Cardiac muscle cell (in vitro differentiated cells and primary cell): ENCODE results near the gene TMED1. TPM values are rescaled to one million over a fixed set of nuclear protein-coding genes. Genes with fewer than 3 reads are reported as not detected.
"Not testable (repeated sequence)": the region's sequence is repeated elsewhere in the genome, so short reads cannot be mapped to it uniquely, and the experiment has no call there.

ENCODE experiments used
- DNase-seq, 2 donors: peaks; one replicate each; pipeline versions ENCODE4 v3.0.0 to v3.0.0-alpha.2; 2010 to 2017; ENCODE audit warnings: low read depth in 1 of 2, low spot score in 1 of 2
- H3K27ac ChIP-seq: fragments of 200-600 bp; sonication (generic); 2 replicates; pipeline ENCODE4 v1.5.1; 2016
- H3K27me3 ChIP-seq: fragments of 200-600 bp; sonication (generic); 2 replicates; pipeline ENCODE4 v1.6.0; 2016; ENCODE audit warnings: control low read depth
- H3K36me3 ChIP-seq: fragments of 200-600 bp; sonication (generic); 2 replicates; pipeline ENCODE4 v1.5.1; 2016; ENCODE audit warnings: control low read depth
- H3K4me1 ChIP-seq: fragments of 200-600 bp; sonication (generic); 2 replicates; pipeline ENCODE4 v1.8.1; 2017; ENCODE audit warnings: low read depth, mild to moderate bottlenecking, mixed run types
- H3K4me3 ChIP-seq: fragments of 200-600 bp; sonication (generic); 2 replicates; pipeline ENCODE4 v1.5.1; 2016; ENCODE audit warnings: mild to moderate bottlenecking
- H3K9me3 ChIP-seq: fragments of 200-600 bp; sonication (generic); 2 replicates; pipeline ENCODE4 v1.5.1; 2017; ENCODE audit warnings: low read depth, mild to moderate bottlenecking, control low read depth
- CTCF ChIP-seq: IDR thresholded peaks from 2 replicates; pipeline ENCODE4 v1.5.1; 2012; ENCODE audit warnings: low read depth, mild to moderate bottlenecking, low read length
- polyA plus RNA-seq: library from polyadenylated mRNA; unstranded; fragments of >200 nt; fragmentation: Nextera tagmentation; extraction: Ambion mirVana; gene quantifications from 2 replicates; pipeline ENCODE4 v1.2.1, GENCODE V29; 2016
- total RNA-seq: library from RNA; depleted of rRNA; stranded (reverse); fragments of >200 nt; gene quantifications from 2 replicates; pipeline ENCODE4 v1.2.3, GENCODE V29; 2016

Gene TMED1
- total and polyA plus RNA-seq, 2 experiments from 2014 or later: 83.1 to 131 TPM

- H3K4me3 ChIP-seq: no peak overlapping the region
- H3K27me3 ChIP-seq: no peaks in the 10 kb centered on the region
- H3K27ac ChIP-seq: peak overlapping the region; percentile 52
- H3K36me3 ChIP-seq: no peaks in the 10 kb centered on the region
- no peaks in the 10 kb centered on the region for H3K9me3 ChIP-seq
- DNase-seq: no peak
- no peak for TF ChIP-seq CTCF
- H3K4me1 ChIP-seq: peaks cover 35% of the 10 kb centered on the region
These were observed 42.2 kb upstream of the TMED1 start for GRCh38 chr19:10878253-10878652.

DNA sequence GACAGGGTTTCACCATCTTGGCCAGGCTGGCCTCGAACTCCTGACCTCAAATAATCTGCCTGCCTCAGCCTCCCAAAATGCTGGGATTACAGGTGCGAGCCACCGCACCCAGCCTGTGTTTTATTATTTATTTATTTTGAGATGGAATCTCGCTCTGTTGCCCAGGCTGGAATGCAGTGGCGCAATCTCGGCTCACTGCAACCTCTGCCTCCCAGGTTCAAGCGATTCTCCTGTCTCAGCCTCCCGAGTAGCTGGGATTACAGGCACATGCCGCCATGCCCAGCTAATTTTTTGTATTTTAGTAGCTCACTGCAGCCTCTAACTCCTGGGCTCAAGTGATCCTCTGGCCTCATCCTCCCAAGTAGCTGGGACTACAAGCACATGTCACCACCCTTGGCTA, 41.6 kb upstream of the TMED1 start:
- H3K9me3 ChIP-seq, H3K27me3 ChIP-seq, H3K4me3 ChIP-seq, H3K36me3 ChIP-seq, DNase-seq: not testable (repeated sequence)
- Histone ChIP-seq H3K27ac (peak overlapping the region; percentile 52), H3K4me1 (peaks cover 34% of the 10 kb centered on the region)

DNA sequence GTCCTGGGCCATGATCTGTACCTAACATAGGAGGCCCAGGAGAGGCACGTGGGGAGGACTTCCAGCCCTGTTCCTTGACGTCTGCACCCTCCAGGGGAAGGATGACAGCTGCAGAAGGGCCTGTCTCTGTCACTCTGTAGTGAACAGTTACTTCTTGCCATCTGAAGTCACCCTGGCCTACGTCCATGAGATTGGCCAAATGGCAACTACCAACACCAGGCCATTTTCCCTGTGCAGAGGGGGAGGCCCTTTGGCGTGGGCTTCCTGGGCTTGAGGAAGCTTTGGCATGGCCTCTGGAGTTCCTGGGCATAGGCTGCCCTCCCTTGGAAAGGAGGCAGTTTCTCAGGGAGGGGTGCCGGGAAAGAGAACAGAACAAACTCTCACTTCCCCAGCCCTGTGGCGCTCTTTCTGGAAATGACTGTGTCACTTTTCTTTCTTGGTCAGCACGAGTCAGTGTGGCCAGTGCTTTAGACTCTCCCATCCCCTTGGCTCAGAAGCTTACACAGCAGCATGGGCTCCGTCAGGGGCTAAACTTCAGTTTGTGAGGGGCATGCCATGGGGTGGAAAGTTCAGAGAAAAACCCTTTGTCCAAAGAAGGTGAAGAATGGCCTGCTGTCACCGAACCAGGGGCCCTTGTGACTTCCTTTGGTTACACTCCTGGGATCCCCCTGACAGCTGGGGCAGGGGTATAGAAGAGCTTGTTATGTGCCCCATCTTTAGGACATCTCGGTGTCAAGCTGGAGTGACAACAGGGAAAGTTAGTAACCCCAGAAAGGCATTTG, 40.6 kb upstream of the TMED1 start:
- Histone ChIP-seq H3K27me3 (no peaks in the 10 kb centered on the region), H3K4me1 (peaks cover 25% of the 10 kb centered on the region), H3K4me3 (no peak overlapping the region), H3K9me3 (no peaks in the 10 kb centered on the region), H3K27ac (peak overlapping the region; percentile 76), H3K36me3 (no peaks in the 10 kb centered on the region)
- no peak for TF ChIP-seq CTCF
- DNase-seq: no peak

GRCh38 chr19:10874024-10874423, 38.0 kb upstream of the TMED1 start:
- Histone ChIP-seq H3K4me3 (no peak overlapping the region), H3K4me1 (peaks cover 6% of the 10 kb centered on the region), H3K27ac (no peak overlapping the region), H3K36me3 (no peaks in the 10 kb centered on the region), H3K27me3 (no peaks in the 10 kb centered on the region), H3K9me3 (no peaks in the 10 kb centered on the region)
- no peak for TF ChIP-seq CTCF
- DNase-seq: no peak

- Histone ChIP-seq H3K9me3 (no peaks in the 10 kb centered on the region), H3K27me3 (no peaks in the 10 kb centered on the region), H3K27ac (peak overlapping the region; percentile 96), H3K4me3 (peak overlapping the region; percentile 95), H3K36me3 (no peaks in the 10 kb centered on the region), H3K4me1 (peaks cover 6% of the 10 kb centered on the region)
- TF ChIP-seq CTCF: no peak
- DNase-seq: no peak
These were observed 36.6 kb upstream of the TMED1 start for GRCh38 chr19:10872546-10873107.

DNA sequence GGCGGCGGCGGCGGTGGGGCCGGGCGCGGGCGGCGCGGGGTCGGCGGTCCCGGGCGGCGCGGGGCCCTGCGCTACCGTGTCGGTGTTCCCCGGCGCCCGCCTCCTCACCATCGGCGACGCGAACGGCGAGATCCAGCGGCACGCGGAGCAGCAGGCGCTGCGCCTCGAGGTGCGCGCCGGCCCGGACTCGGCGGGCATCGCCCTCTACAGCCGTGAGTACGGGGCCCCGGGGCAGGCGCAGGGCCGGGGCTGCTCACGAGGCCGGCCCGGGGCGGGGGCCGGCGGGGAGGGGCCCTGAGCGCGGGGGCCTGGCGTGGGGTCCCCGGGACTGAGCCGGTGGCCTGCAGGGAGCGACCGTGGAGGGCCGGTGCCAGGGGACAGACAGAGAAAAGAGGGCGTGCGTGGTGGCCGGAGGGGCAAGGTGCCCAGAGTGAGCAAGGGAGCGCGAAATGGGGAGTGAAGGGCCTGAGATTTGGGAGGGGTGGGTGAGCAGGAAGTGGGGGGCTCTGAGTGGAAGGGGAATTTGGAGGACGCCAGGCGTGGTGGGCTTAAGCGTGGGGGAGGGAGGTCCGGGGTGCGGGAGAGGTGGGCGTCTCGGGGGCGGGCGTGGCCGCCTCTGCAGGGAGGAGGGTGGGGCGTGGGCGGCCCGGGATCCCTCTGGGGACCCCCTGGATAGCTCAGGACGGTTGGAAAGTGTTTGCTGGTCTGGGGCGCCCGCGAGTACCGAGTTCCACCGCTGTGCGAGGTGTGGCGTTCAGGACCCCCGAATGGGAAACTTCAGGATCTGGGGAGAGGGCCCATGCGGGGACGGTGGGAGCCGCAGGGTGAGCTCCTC, 35.9 kb upstream of the TMED1 start:
- H3K36me3 ChIP-seq: no peaks in the 10 kb centered on the region
- H3K9me3 ChIP-seq: no peaks in the 10 kb centered on the region
- H3K4me1 ChIP-seq: peaks cover 6% of the 10 kb centered on the region
- TF ChIP-seq CTCF: peak; percentile 5
- H3K4me3 ChIP-seq: peak overlapping the region; percentile 95
- no peaks in the 10 kb centered on the region for H3K27me3 ChIP-seq
- DNase-seq: peak; percentile 21 to 60
- peak overlapping the region; percentile 96 for H3K27ac ChIP-seq
